GM19397 (cell line): ENCODE measurements around the gene ITIH3.
A peak's percentile ranks its signal among the peaks of the same experiment; 100 is the strongest.
"Not testable (repeated sequence)": the region's sequence is repeated elsewhere in the genome, so short reads cannot be mapped to it uniquely, and the experiment has no call there.

Experiments used
- ATAC-seq: cut with Tn5 transposase; IDR thresholded peaks from one replicate; pipeline ENCODE4 v1.9.1; 2021; ENCODE audit warnings: mild to moderate bottlenecking, moderate library complexity; ENCODE audit not compliant: unreplicated experiment

Gene ITIH3, protein sequence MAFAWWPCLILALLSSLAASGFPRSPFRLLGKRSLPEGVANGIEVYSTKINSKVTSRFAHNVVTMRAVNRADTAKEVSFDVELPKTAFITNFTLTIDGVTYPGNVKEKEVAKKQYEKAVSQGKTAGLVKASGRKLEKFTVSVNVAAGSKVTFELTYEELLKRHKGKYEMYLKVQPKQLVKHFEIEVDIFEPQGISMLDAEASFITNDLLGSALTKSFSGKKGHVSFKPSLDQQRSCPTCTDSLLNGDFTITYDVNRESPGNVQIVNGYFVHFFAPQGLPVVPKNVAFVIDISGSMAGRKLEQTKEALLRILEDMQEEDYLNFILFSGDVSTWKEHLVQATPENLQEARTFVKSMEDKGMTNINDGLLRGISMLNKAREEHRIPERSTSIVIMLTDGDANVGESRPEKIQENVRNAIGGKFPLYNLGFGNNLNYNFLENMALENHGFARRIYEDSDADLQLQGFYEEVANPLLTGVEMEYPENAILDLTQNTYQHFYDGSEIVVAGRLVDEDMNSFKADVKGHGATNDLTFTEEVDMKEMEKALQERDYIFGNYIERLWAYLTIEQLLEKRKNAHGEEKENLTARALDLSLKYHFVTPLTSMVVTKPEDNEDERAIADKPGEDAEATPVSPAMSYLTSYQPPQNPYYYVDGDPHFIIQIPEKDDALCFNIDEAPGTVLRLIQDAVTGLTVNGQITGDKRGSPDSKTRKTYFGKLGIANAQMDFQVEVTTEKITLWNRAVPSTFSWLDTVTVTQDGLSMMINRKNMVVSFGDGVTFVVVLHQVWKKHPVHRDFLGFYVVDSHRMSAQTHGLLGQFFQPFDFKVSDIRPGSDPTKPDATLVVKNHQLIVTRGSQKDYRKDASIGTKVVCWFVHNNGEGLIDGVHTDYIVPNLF

GRCh38 chr3:52794612-52795099 is at the start of gene ITIH3:
Gene ITIH3 (plus strand): TSS chr3:52794796. CDS start chr3:52794804, 8 bp downstream.
- no peak for ATAC-seq

DNA sequence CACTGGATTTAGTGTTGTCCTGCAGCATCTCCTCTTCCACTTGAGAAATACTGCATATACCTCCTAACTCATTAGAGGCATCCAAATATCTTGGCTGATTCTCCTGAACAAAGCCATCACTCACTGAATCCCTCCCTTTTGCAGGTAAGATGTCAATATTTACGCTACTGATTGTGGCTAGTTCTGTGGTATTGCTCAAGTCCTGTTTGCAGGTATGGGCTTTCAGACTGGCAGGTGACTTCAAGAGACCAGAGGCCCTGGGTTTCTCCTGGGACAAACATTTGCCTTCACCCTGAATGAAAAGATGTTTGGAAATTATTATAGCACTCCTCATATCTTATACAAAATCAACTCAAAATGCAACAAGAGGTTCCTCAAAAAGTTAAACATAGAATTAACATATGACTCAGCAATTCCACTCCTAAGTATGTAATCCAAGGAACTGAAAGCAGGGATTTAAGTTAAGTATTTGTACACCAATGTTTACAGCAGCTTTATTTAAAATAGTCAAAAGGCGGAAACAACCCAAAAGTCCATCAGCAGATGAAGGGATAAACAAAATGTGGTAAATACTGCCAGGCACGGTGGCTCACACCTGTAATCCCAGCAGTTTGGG is 42.4 kb upstream of the ITIH3 start:
- no peak for ATAC-seq

DNA sequence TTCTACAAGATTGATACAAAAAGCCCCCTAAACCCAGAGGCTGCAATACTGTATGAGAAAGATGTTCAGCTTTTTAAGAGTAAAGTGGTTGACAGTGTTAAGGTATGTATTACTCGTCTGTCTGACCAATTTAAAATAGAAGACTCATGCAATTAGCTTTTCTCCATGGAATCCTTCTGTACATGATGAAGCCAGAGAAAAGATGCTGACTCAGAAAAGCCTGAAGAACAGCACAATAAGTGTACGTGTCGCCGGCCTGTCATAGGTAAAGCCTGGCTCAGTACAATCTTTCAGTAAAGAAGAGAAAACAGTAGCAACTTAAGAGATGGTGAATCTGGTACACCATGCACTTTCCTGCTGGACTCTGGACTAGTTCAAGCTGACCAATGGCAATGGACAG is 40.2 kb upstream of the ITIH3 start:
- no peak for ATAC-seq

GRCh38 chr3:52756141-52756540 is 38.5 kb upstream of the ITIH3 start:
- no peak for ATAC-seq

- no peak for ATAC-seq
Measured at GRCh38 chr3:52763466-52763865, 31.1 kb upstream of the ITIH3 start.

DNA sequence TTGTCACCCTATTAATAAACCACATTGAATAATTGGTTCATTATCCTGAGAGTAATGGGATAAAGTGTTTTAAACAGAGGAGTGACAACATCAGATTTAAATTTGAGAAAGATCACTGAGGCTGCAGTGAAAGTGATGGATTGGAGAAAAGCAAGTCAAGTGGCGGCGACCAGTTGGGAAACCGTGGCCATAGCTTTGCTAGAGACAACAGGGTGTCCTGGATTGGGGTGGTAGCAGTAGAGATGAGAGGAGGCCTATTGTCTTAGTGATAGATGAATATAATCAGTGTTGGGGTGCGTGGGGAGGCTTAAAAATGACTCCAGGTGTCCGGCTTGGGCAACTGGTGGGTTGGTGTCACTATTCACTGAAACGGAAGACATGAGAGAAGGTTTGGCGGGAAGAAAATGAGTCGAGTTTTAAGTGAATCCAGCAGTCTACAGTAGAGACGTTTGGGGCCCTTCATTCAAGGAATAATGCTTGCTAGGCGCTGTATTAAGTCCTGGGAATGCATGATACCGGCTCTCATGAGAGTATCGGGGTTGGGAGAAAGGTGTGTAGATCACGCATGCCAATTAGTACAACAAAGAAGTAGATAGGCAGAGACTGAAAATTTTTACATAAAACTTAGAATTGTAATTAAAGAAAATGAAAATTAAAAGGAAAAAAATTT is 24.7 kb upstream of the ITIH3 start:
- ATAC-seq, result no peak

DNA sequence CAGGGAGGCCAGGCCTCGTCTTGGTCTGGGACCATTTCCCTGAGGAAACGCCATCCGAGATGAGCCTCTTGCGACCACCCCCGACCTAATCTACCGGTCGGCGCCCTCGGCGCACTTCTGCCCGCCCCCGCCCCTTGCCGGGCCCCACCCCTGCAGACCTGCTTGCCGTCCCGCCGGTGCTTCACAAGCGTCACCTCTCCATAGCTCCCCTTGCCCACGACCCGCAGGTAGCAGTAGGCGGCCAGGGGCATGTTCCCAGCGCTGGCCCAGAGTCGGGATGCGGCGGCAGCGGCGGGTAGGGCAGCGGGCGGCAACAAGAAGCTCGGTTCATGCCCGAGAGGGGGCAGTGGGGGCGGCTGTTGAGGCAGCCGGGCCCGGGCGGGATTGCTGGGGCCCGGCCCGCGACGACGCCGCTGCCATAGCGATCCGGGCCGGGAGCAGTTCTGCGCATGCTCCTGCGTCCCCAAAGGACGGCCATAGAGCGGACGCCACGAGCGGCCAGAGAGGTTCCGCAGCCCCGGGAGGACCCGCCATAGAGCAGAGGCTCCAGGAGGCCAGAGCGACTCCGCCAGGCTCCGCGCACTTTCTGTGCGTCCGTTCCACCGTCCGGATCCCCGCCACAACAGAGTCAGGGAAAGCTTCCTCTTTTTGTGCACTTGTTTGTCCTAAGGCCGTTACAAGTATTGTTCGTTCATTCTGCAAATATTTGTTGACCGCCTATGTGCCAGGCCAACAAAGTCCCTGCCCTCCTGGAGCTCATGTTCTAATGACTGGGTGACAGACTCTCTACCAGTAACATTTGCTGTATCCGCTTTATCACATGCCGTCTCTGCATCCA is 23.9 kb upstream of the ITIH3 start, which contains the start of gene NEK4:
Gene NEK4, minus strand, starts transcription at position 445 of the 838 bp plus-strand sequence. Its CDS starts 194 bp downstream, at position 251.
- peak; percentile 98 for ATAC-seq

DNA sequence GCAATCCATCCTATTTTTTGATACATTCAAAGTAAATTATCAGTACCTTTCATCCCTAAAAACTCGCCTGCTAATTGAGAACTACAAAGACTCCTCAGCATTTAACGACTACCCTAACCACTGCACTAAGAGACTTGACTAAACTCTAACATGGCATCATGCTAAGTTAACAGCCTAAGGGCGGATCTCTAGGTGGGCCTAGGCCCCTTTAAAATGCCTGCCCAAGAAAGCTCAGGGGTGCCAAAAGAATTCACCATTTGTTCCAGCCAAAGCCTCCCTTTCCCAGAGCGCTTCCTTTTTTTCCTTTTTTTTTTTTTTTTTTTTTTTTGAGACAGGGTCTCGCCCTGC is 23.3 kb upstream of the ITIH3 start:
- no peak for ATAC-seq

DNA sequence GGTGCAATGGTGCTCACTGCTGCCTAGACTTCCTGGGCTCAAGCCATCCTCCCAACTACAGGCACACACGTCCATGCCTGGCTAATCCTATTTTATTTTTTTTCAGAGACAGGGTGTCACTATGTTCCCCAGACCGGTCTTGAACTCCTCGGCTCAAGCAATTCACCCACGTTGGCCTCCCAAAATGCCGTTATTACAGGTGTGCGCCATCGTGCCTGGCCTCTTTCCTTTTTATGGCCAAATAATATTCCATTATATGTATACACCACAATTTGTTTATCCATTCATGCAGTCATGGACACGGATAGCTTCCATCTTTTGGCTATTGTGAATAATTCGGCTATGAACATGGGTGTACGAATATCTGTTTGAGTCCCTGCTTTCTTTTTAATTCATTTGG is 22.9 kb upstream of the ITIH3 start:
- no peak for ATAC-seq

DNA sequence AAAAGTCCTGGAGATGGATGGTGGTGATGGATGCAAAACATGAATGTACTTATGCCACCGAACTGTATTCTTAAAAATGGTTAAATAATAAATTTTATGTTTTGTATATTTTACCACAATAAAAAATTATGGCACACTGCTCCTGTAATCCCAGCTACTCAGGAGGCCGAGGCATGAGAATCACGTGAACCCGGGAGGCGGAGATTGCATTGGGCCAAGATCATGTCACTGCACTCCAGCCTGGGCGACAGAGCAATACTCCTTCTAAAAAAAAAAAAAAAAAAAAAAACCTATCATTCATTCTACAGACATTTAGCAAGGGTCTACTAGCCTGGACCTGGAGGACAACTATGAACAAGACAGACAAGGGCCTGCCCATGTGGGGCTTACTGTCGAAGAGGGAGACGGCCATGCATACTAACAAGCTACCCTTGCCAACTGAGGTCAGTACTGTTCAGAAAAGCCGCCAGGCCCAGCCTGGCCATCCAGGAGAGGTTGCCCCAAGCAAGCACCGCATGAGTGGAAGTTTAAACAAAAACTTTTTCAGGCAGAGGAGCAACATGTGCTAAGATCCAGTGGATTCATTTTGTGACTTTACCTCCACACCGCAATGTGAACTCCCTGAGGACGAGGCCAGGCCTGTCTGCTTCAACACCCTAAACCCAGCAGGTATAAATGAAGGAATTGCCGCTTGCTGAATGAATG is 21.1 kb upstream of the ITIH3 start:
- no peak for ATAC-seq

GRCh38 chr3:52774066-52774713 is 20.4 kb upstream of the ITIH3 start:
- no peak for ATAC-seq

DNA sequence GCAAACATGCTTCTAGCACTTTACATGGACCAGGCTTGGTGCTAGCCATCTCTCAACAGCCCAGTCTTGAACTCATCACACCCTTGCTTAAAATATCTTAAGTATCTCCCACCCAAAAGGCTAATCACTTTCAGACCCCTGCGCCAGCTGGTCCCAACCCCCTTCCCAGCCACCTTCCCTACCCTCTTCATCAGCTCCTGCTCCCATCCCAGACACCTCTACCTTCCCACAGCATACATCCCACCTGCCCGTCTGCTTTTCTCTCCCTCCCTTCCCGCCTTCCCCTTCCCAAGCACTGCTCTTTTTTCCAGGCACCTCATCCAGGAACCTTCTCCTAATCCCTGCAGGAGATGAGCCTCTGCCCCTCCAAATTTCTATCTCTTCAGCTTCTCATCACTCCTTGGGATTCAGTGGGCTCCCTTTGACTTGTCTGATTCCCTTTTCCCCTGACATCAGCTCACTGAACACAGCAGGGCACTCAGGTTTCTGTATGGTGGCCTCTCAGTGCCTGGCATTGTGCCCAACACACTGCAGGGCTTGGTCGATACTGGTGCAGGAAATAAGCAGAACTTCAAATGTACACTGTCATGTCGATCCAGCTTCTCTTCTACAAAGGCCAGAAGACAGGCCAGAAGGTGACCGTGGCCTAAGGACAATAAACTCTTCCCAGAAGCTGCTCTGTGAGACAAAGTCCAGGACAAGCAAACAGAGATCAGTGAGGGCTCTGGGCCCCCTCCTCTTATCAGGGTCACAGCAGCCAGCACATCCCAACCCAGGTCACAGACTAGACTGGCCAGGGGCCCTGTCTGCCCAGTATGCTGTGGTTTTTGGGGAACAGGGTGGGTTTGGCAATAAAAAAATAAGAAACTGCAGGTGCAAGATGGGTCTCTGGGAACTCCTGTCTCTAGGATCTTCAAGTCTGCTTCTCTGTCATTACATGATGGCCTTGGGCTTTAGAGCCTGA is 19.4 kb upstream of the ITIH3 start:
- no peak for ATAC-seq

DNA sequence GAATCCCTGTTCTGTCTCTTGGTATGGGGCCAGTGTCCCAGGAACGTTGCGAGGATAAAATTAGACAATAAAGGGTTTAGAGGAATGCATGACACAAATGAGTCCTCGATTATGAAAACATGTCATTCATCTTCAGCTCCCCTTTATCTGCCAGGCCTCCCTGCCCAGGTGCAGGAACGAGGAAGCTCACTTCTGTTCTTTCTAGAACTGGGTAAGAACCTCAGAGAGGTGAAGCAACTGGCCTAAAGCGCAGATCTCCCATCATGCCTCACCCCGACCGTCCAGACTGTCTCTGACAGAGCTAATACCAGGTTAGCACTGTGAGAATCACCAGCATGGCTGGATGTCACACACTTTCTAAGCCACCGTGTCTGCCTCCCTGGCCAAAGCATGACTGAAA is 18.7 kb upstream of the ITIH3 start:
- ATAC-seq, result no peak

DNA sequence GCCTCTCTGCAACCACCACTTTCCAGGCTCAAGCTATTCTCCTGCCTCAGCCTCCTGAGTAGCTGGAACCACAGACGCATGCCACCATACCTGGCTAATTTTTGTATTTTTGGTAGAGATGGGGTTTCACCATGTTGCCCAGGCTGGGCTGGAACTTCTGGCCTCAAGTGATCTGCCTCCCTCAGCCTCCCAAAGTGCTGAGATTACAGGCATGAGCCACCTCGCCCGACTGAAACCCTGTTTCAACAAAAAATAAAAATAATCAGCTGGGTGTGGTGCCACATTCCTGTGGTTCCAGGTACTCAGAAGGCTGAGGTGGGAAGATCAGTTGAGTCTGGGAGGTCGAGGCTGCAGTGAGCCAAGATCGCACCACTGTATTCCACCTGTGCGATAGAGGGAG is 18.1 kb upstream of the ITIH3 start:
- ATAC-seq, result not testable (repeated sequence)

DNA sequence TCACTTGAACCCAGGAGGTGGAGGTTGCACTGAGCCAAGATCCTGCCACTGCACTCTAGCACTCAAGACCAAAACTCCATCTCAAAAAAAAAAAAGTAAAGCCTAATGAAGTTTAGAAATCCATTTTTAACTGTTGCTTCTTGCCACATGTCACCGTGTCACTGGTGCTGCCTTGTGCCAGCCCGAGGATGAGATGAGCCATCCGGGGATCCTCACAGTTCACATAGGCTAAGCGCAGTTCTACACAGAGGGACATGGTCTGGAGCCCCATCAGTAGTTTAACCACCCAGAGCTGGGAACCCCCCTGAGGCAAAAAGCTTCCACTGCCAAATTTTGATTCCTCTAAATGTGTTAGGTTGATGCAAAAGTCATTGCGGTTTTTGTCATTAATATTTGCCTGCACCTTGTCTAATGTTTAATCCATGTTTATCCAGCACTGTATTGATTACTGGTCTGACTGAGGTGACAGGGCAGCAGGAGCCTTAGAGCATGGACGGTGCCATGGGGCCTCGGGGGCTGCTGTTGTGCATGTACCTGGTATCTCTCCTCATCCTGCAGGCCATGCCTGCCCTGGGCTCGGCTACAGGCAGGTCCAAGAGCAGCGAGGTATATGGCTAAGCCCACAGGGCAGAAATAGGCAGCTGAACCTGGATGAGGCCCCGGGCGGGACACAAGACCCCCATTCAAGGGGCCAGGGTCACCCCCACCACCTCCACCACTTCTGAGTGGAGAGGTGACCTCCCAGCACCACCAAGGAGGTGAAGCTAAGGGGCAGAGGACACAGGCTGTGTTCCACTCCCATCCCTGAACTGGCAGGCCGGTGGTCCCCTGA is 17.3 kb upstream of the ITIH3 start, which contains the start of gene ITIH1:
Gene ITIH1, plus strand, starts transcription at position 473 of the 832 bp plus-strand sequence. Its CDS starts 17 bp downstream, at position 490.
- ATAC-seq, result no peak

DNA sequence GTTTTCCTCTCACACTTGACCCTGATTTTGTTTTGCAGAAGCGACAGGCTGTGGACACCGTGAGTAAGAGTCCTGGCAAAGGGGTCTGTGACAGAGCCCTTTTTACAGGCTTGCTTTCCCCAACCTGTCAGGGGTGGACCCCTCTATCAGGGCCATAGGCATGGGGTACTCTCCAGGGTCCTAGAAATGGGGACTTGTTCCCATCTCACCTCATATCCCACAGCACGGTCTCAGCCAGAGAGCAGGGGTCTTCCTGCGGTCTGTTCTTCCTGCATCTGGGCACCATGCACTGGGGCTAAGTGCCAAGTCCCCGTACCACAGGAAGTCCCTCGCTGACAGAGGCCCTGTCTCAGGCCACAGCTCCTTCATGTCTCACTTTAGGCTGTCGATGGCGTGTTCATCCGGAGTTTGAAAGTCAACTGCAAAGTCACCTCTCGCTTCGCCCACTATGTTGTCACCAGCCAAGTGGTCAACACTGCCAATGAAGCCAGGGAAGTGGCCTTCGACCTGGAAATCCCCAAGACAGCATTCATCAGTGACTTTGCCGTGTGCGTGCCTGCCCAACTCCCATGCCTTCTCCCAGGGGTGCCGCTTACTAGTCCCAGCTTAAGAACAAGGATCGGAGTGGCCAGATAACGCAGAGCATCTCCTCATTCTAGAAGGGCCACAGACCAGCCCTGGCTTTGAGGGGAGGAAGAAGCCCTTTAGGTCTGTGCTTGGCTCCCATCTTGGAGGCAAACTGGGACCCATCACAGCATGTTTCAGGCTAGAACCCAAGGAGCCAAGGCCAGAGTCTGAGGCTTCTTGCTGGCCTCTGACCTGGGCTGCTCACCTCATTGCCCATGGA is 16.4 kb upstream of the ITIH3 start:
- no peak for ATAC-seq
